Measurements from ENCODE around the gene BEST3.

DNA sequence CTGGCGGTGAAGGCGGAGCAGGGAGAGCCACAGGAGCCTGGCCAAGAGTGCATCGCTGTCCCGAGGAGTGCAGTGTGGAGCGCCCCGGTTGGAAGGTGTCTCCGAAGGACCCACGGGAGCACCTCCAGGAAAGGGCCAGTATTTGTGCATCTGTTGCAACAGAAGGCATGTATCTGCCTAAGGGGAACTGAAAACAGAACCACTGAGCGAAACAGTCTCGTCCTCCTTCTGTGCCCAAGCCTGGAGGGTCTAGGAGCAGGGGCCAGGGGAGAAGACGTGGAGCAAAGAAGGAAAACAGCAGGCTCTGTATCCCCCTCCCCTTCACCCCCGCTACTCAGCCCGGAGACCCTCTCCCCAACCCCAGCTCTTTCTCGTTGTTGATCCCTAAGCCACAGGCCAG, 83.1 kb downstream of the BEST3 start:
- no peak for TF ChIP-seq EP300 (IDR thresholded peaks at IDR 0.05)
- TF ChIP-seq POLR2A (IDR thresholded peaks at IDR 0.05), result no peak
- no peak for TF ChIP-seq POLR2AphosphoS5 (IDR thresholded peaks at IDR 0.05)
